Measurements from ENCODE around the gene BUB1B.

DNA sequence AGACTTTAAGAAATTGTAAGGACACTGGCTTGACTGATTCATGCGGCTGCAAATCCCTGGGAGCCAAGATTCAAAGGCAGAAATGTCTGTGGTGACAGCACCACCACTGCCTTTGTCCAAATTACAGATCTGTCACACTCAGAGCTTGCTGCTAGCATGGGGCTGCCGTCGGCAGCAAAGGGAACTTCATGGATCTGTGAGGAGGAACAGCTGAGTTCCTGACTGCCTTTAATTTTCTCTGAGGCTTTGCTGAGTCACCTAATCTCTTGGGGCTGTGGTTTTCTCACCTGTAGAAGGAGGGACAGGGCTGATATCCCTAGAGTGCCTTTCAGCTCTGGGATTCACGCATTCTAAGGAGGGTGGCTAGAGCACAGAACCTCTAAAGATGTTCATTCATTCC is 73.9 kb downstream of the BUB1B start:
- TF ChIP-seq RAD21 (IDR thresholded peaks at IDR 0.05) (no peak), HNF4G (IDR thresholded peaks at IDR 0.05) (no peak), RXRA (IDR thresholded peaks at IDR 0.05) (no peak), EGR1 (IDR thresholded peaks at IDR 0.05; ENCODE audit: low read depth in 2 of 2) (no peak), YY1 (IDR thresholded peaks at IDR 0.05) (no peak), JUND (IDR thresholded peaks at IDR 0.05) (no peak), TAF1 (conservative IDR thresholded peaks at IDR 0.05) (no peak), SP1 (IDR thresholded peaks at IDR 0.05) (no peak), GABPA (IDR thresholded peaks at IDR 0.05 in 1 of 2, conservative IDR thresholded peaks at IDR 0.05 in 1 of 2) (no peak)
- TF ChIP-seq, protein P1, sequence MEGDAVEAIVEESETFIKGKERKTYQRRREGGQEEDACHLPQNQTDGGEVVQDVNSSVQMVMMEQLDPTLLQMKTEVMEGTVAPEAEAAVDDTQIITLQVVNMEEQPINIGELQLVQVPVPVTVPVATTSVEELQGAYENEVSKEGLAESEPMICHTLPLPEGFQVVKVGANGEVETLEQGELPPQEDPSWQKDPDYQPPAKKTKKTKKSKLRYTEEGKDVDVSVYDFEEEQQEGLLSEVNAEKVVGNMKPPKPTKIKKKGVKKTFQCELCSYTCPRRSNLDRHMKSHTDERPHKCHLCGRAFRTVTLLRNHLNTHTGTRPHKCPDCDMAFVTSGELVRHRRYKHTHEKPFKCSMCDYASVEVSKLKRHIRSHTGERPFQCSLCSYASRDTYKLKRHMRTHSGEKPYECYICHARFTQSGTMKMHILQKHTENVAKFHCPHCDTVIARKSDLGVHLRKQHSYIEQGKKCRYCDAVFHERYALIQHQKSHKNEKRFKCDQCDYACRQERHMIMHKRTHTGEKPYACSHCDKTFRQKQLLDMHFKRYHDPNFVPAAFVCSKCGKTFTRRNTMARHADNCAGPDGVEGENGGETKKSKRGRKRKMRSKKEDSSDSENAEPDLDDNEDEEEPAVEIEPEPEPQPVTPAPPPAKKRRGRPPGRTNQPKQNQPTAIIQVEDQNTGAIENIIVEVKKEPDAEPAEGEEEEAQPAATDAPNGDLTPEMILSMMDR (IDR thresholded peaks at IDR 0.05; ENCODE audit: low read depth, low read length, missing input control): no peak
- TF ChIP-seq, protein P2, sequence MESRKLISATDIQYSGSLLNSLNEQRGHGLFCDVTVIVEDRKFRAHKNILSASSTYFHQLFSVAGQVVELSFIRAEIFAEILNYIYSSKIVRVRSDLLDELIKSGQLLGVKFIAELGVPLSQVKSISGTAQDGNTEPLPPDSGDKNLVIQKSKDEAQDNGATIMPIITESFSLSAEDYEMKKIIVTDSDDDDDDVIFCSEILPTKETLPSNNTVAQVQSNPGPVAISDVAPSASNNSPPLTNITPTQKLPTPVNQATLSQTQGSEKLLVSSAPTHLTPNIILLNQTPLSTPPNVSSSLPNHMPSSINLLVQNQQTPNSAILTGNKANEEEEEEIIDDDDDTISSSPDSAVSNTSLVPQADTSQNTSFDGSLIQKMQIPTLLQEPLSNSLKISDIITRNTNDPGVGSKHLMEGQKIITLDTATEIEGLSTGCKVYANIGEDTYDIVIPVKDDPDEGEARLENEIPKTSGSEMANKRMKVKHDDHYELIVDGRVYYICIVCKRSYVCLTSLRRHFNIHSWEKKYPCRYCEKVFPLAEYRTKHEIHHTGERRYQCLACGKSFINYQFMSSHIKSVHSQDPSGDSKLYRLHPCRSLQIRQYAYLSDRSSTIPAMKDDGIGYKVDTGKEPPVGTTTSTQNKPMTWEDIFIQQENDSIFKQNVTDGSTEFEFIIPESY (IDR thresholded peaks at IDR 0.05): no peak
- TF ChIP-seq, protein P3, sequence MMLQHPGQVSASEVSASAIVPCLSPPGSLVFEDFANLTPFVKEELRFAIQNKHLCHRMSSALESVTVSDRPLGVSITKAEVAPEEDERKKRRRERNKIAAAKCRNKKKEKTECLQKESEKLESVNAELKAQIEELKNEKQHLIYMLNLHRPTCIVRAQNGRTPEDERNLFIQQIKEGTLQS (IDR thresholded peaks at IDR 0.05): no peak
- TF ChIP-seq, protein P4, sequence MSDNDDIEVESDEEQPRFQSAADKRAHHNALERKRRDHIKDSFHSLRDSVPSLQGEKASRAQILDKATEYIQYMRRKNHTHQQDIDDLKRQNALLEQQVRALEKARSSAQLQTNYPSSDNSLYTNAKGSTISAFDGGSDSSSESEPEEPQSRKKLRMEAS (IDR thresholded peaks at IDR 0.05): no peak
